Measurements from ENCODE around the gene IMPACT. TPM values are rescaled to one million over a fixed set of nuclear protein-coding genes. Genes with fewer than 3 reads are reported as not detected.
A peak's percentile ranks its signal among the peaks of the same experiment; 100 is the strongest.

The IMPACT gene
- polyA plus RNA-seq, 4 donors, result 54.3 to 85.8 (median 62.0) TPM

GRCh38 chr18:24472591-24472990, 46.1 kb downstream of the IMPACT start:
- no peak for DNase-seq (ENCODE audit: low read depth in 4 of 4, low spot score in 3 of 4)

GRCh38 chr18:24474406-24474805, 47.9 kb downstream of the IMPACT start:
- DNase-seq (ENCODE audit: low read depth in 4 of 4, low spot score in 3 of 4), result no peak

- no peak for DNase-seq (ENCODE audit: low read depth in 4 of 4, low spot score in 3 of 4)
These were observed 49.6 kb downstream of the IMPACT start for GRCh38 chr18:24475926-24476589.

- DNase-seq (ENCODE audit: low read depth in 4 of 4, low spot score in 3 of 4), result no peak
These were observed 52.9 kb downstream of the IMPACT start for GRCh38 chr18:24479371-24479770.

GRCh38 chr18:24482821-24483220, 56.4 kb downstream of the IMPACT start:
- no peak for DNase-seq (ENCODE audit: low read depth in 4 of 4, low spot score in 3 of 4)

GRCh38 chr18:24485681-24486080, 59.2 kb downstream of the IMPACT start:
- DNase-seq (ENCODE audit: low read depth in 4 of 4, low spot score in 3 of 4), result no peak

- no peak for DNase-seq (ENCODE audit: low read depth in 4 of 4, low spot score in 3 of 4)
These were observed 60.2 kb downstream of the IMPACT start for GRCh38 chr18:24486684-24487083.

- peak in 2 of 4 donors; percentile 43 to 53 for DNase-seq (ENCODE audit: low read depth in 4 of 4, low spot score in 3 of 4)
These were observed 62.5 kb downstream of the IMPACT start for GRCh38 chr18:24488824-24489493.

- DNase-seq (ENCODE audit: low read depth in 4 of 4, low spot score in 3 of 4), result no peak
These were observed 64.1 kb downstream of the IMPACT start for GRCh38 chr18:24490539-24490938.

- peak in 3 of 4 donors; percentile 48 to 69 (median 60) for DNase-seq (ENCODE audit: low read depth in 4 of 4, low spot score in 3 of 4)
These were observed 65.7 kb downstream of the IMPACT start for GRCh38 chr18:24491927-24492834.

GRCh38 chr18:24494586-24494985, 68.1 kb downstream of the IMPACT start:
- no peak for DNase-seq (ENCODE audit: low read depth in 4 of 4, low spot score in 3 of 4)

- DNase-seq (ENCODE audit: low read depth in 4 of 4, low spot score in 3 of 4), result no peak
These were observed 70.7 kb downstream of the IMPACT start for GRCh38 chr18:24497031-24497754.

- no peak for DNase-seq (ENCODE audit: low read depth in 4 of 4, low spot score in 3 of 4)
These were observed 73.3 kb downstream of the IMPACT start for GRCh38 chr18:24499814-24500213.

- no peak for DNase-seq (ENCODE audit: low read depth in 4 of 4, low spot score in 3 of 4)
These were observed 73.7 kb downstream of the IMPACT start for GRCh38 chr18:24500217-24500616.

- no peak for DNase-seq (ENCODE audit: low read depth in 4 of 4, low spot score in 3 of 4)
These were observed 74.3 kb downstream of the IMPACT start for GRCh38 chr18:24500766-24501165.

GRCh38 chr18:24502667-24503523, 76.4 kb downstream of the IMPACT start:
- peak in 1 of 4 donors; percentile 45 for DNase-seq (ENCODE audit: low read depth in 4 of 4, low spot score in 3 of 4)

All from left renal pelvis (tissue), 4 donors.